Transverse colon (tissue), 4 donors: ENCODE data around the gene MOB3B.

ENCODE experiments used
- EP300 ChIP-seq: sonication (generic); formaldehyde crosslinking; IDR thresholded peaks from one replicate; pipeline ENCODE4 v1.6.1; 2017; ENCODE audit warnings: antibody characterized with exemption, low read depth
- POLR2A ChIP-seq: fragments of 450-650 bp; IDR thresholded peaks from one replicate; pipeline ENCODE4 v1.6.1; 2016; ENCODE audit warnings: antibody characterized with exemption, mild to moderate bottlenecking, moderate library complexity
- POLR2AphosphoS5 ChIP-seq, 3 donors: sonication (generic); formaldehyde crosslinking; IDR thresholded peaks; one replicate each; pipeline ENCODE4 v1.6.1; 2016; ENCODE audit warnings: antibody characterized with exemption in 3 of 3
- TF ChIP-seq, protein P1 (sequence below), 5 experiments: fragments of 200-600 bp in 3 of 5; fragments of 450-650 bp in 2 of 5; sonication (generic) in 3 of 5; IDR thresholded peaks; 1 replicate in 2 of 5; 2 replicates in 3 of 5; pipeline ENCODE4 v1.5.1; 2016 to 2017; ENCODE audit warnings: antibody characterized with exemption in 5 of 5, inconsistent platforms in 3 of 5, mild to moderate bottlenecking in 2 of 5, moderate library complexity in 1 of 5

DNA sequence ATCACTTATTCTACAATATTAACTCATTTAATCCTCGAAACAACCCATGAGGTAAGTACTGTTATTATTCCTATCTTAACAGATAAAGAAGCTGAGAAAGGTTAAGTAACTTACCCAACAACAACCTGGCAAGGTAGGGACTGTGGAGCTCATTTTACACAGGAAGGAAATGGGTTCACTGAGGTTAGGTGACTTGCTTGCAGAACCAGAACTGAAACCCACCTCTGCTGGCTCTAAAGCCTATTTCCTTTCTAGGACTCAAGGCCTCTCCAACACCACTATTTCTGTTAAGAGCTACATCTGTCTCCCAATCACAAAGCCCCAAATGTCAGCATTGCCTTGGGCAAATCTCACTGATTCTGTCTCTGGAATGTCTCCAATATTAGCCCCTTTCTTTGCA is 44.5 kb downstream of the MOB3B start:
- TF ChIP-seq, protein P1, sequence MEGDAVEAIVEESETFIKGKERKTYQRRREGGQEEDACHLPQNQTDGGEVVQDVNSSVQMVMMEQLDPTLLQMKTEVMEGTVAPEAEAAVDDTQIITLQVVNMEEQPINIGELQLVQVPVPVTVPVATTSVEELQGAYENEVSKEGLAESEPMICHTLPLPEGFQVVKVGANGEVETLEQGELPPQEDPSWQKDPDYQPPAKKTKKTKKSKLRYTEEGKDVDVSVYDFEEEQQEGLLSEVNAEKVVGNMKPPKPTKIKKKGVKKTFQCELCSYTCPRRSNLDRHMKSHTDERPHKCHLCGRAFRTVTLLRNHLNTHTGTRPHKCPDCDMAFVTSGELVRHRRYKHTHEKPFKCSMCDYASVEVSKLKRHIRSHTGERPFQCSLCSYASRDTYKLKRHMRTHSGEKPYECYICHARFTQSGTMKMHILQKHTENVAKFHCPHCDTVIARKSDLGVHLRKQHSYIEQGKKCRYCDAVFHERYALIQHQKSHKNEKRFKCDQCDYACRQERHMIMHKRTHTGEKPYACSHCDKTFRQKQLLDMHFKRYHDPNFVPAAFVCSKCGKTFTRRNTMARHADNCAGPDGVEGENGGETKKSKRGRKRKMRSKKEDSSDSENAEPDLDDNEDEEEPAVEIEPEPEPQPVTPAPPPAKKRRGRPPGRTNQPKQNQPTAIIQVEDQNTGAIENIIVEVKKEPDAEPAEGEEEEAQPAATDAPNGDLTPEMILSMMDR (IDR thresholded peaks at IDR 0.05) = no peak
- TF ChIP-seq POLR2A (no peak), POLR2AphosphoS5 (IDR thresholded peaks at IDR 0.05) (no peak), EP300 (no peak)
